H1 (cell line): ENCODE measurements around the gene ATG5. TPM values are rescaled to one million over a fixed set of nuclear protein-coding genes. Genes with fewer than 3 reads are reported as not detected.

ENCODE experiments used
- CTCF ChIA-PET: fragments of 300-600 bp; sonication (Branson Sonifier 250); formaldehyde crosslinking; loops from one replicate; lab custom pipeline; 2021; ENCODE audit not compliant: partially characterized antibody; lab: Charles Lee
- POLR2A ChIA-PET: fragments of 300-600 bp; sonication (Branson Sonifier 250); formaldehyde crosslinking; loops from one replicate; lab custom pipeline; 2021; ENCODE audit warnings: inconsistent platforms; ENCODE audit not compliant: partially characterized antibody; lab: Charles Lee
- DNase-seq, 2 experiments: peaks; one replicate each; pipeline versions ENCODE4 v3.0.0 to v3.0.0-alpha.2; 2010 to 2022; ENCODE audit warnings: low spot score in 2 of 2, low read depth in 1 of 2, mixed read lengths in 1 of 2
- FAIRE-seq: peaks from 2 replicates; lab custom pipeline; 2011; peaks lifted over from hg19 to GRCh38; lab: Jason Lieb, UNC
- H2AFZ ChIP-seq: 2 replicates; pipeline ENCODE4 v1.8.1; 2012; ENCODE audit warnings: low read length, inconsistent platforms
- H2AK5ac ChIP-seq: 2 replicates; pipeline ENCODE4 v1.6.1; 2013; ENCODE audit warnings: low read depth, low read length
- H2BK120ac ChIP-seq: replicated peaks from 2 replicates; pipeline ENCODE3; 2013; ENCODE audit warnings: low read depth, low read length, inconsistent platforms
- H2BK12ac ChIP-seq: 2 replicates; pipeline ENCODE4 v1.6.1; 2013; ENCODE audit warnings: low read depth, low read length
- H2BK15ac ChIP-seq: 2 replicates; pipeline ENCODE4 v1.6.1; 2013; ENCODE audit warnings: low read length
- H2BK20ac ChIP-seq: 2 replicates; pipeline ENCODE4 v1.6.1; 2013; ENCODE audit warnings: low read length
- H2BK5ac ChIP-seq: 2 replicates; pipeline ENCODE4 v1.6.1; 2013; ENCODE audit warnings: low read depth, low read length
- H3K14ac ChIP-seq: 2 replicates; pipeline ENCODE4 v1.6.1; 2013; ENCODE audit warnings: inconsistent platforms; ENCODE audit not compliant: insufficient read length
- H3K18ac ChIP-seq: 2 replicates; pipeline ENCODE4 v1.6.1; 2013; ENCODE audit warnings: low read length; ENCODE audit errors: extremely low read depth
- H3K23ac ChIP-seq: 2 replicates; pipeline ENCODE4 v1.6.1; 2013; ENCODE audit warnings: inconsistent platforms; ENCODE audit not compliant: insufficient read length
- H3K23me2 ChIP-seq: 2 replicates; pipeline ENCODE4 v1.6.1; 2013; ENCODE audit warnings: low read depth, low read length
- H3K27ac ChIP-seq: 2 replicates; pipeline ENCODE4 v1.6.1; 2011; ENCODE audit warnings: low read depth, low read length, inconsistent platforms
- H3K27me3 ChIP-seq, 4 experiments: replicated peaks in 1 of 4; 1 replicate in 1 of 4; 2 replicates in 3 of 4; pipeline versions ENCODE4 v1.6.1 to v1.8.1; 2011 to 2013; ENCODE audit warnings: low read length in 3 of 4, mild to moderate bottlenecking in 3 of 4, inconsistent platforms in 2 of 4, mixed read lengths in 2 of 4, moderate library complexity in 1 of 4; ENCODE audit not compliant: control insufficient read depth in 3 of 4, insufficient read depth in 3 of 4; ENCODE audit errors: extremely low read depth in 1 of 4
- H3K36me3 ChIP-seq, 4 experiments: 2 replicates each; pipeline versions ENCODE4 v1.6.1 to v1.8.1; 2011 to 2013; ENCODE audit warnings: mild to moderate bottlenecking in 4 of 4, low read length in 3 of 4, moderate library complexity in 2 of 4, control low read depth in 1 of 4, inconsistent platforms in 1 of 4; ENCODE audit not compliant: insufficient read depth in 4 of 4, control insufficient read depth in 2 of 4
- H3K4ac ChIP-seq: replicated peaks from 2 replicates; pipeline ENCODE3; 2013; ENCODE audit warnings: low read length, low read depth, mixed read lengths, inconsistent platforms; ENCODE audit not compliant: insufficient read length
- H3K4me1 ChIP-seq, 4 experiments: replicated peaks in 1 of 4; 1 replicate in 1 of 4; 2 replicates in 3 of 4; pipeline versions ENCODE4 v1.6.1 to v1.8.1; 2011 to 2013; ENCODE audit warnings: low read length in 3 of 4, inconsistent platforms in 2 of 4, mixed read lengths in 1 of 4; ENCODE audit not compliant: insufficient read depth in 4 of 4, control insufficient read depth in 3 of 4
- H3K4me2 ChIP-seq, 2 experiments: 2 replicates each; pipeline versions ENCODE4 v1.6.1 to v1.8.1; 2011 to 2013; ENCODE audit warnings: low read depth in 2 of 2, low read length in 2 of 2, control low read depth in 1 of 2, inconsistent platforms in 1 of 2, mild to moderate bottlenecking in 1 of 2; ENCODE audit not compliant: insufficient read depth in 1 of 2
- H3K4me3 ChIP-seq, 4 experiments: fragments of 200-600, 300-600 bp in 1 of 4; sonication (generic), shearing (Covaris generic), sonication (Bioruptor Twin) in 1 of 4; 2 replicates each; pipeline versions ENCODE4 v1.5.1 to v1.8.1; 2011 to 2016; ENCODE audit warnings: low read length in 4 of 4, low read depth in 3 of 4, control low read depth in 2 of 4, inconsistent platforms in 2 of 4, mild to moderate bottlenecking in 2 of 4, mixed read lengths in 1 of 4, moderate library complexity in 1 of 4; ENCODE audit not compliant: insufficient read depth in 2 of 4; ENCODE audit errors: extremely low read depth in 1 of 4
- H3K56ac ChIP-seq: replicated peaks from 2 replicates; pipeline ENCODE3; 2013; ENCODE audit warnings: low read depth, mild to moderate bottlenecking, mixed read lengths, low read length, inconsistent platforms; ENCODE audit not compliant: insufficient read length
- H3K79me1 ChIP-seq: 2 replicates; pipeline ENCODE4 v1.6.1; 2013; ENCODE audit warnings: low read depth, low read length, control low read depth
- H3K79me2 ChIP-seq, 2 experiments: 2 replicates each; pipeline versions ENCODE4 v1.6.1 to v1.8.1; 2012 to 2013; ENCODE audit warnings: low read length in 2 of 2, mild to moderate bottlenecking in 2 of 2, inconsistent platforms in 1 of 2; ENCODE audit not compliant: insufficient read depth in 2 of 2, control insufficient read depth in 1 of 2
- H3K9ac ChIP-seq, 4 experiments: replicated peaks in 1 of 4; 1 replicate in 1 of 4; 2 replicates in 3 of 4; pipeline versions ENCODE4 v1.6.1 to v1.8.1; 2011 to 2013; ENCODE audit warnings: low read depth in 3 of 4, low read length in 3 of 4, control low read depth in 2 of 4, mild to moderate bottlenecking in 2 of 4, moderate library complexity in 2 of 4, inconsistent platforms in 1 of 4; ENCODE audit errors: extremely low read depth in 1 of 4
- H3K9me3 ChIP-seq, 2 experiments: 2 replicates each; pipeline versions ENCODE4 v1.6.1 to v1.8.1; 2012 to 2013; ENCODE audit warnings: mild to moderate bottlenecking in 2 of 2, moderate library complexity in 2 of 2, control low read depth in 1 of 2, inconsistent platforms in 1 of 2, low read depth in 1 of 2, low read length in 1 of 2, mixed read lengths in 1 of 2; ENCODE audit not compliant: insufficient read depth in 2 of 2
- H4K20me1 ChIP-seq, 2 experiments: replicated peaks in 1 of 2; 2 replicates each; pipeline versions ENCODE3 to v1.8.1; 2011 to 2013; ENCODE audit warnings: inconsistent platforms in 2 of 2, low read length in 2 of 2, mild to moderate bottlenecking in 1 of 2; ENCODE audit not compliant: insufficient read depth in 2 of 2, control insufficient read depth in 1 of 2
- H4K5ac ChIP-seq: 2 replicates; pipeline ENCODE4 v1.6.1; 2013; ENCODE audit warnings: low read length, low read depth, mixed read lengths, inconsistent platforms; ENCODE audit not compliant: insufficient read length
- H4K8ac ChIP-seq: 2 replicates; pipeline ENCODE4 v1.8.0; 2013; ENCODE audit warnings: mild to moderate bottlenecking, moderate library complexity, low read length, inconsistent platforms; ENCODE audit not compliant: insufficient read depth; ENCODE audit errors: extremely low read depth
- H4K91ac ChIP-seq: replicated peaks from 2 replicates; pipeline ENCODE3; 2013; ENCODE audit warnings: low read length, mixed read lengths, inconsistent platforms; ENCODE audit not compliant: insufficient read length
- CEBPB ChIP-seq: IDR thresholded peaks from 2 replicates; pipeline ENCODE4 v1.6.1; 2012; ENCODE audit warnings: low read depth, low read length
- CTCF ChIP-seq, 3 experiments: IDR thresholded peaks; 1 replicate in 2 of 3; 2 replicates in 1 of 3; pipeline versions ENCODE4 v1.5.1 to v1.6.1; 2011; ENCODE audit warnings: low read length in 3 of 3, mild to moderate bottlenecking in 3 of 3, inconsistent platforms in 2 of 3, low read depth in 1 of 3, moderate library complexity in 1 of 3; ENCODE audit not compliant: insufficient read depth in 1 of 3; ENCODE audit errors: control extremely low read depth in 1 of 3
- E2F6 ChIP-seq: IDR thresholded peaks from 2 replicates; pipeline ENCODE4 v1.6.1; 2012; ENCODE audit warnings: inconsistent platforms
- NRF1 ChIP-seq: IDR thresholded peaks from 2 replicates; pipeline ENCODE4 v1.6.1; 2011; ENCODE audit warnings: mild to moderate bottlenecking, low read depth, low read length, improper control_type of control experiment
- RAD21 ChIP-seq, 2 experiments: IDR thresholded peaks in 1 of 2; conservative IDR thresholded peaks in 1 of 2; 2 replicates each; pipeline ENCODE4 v1.6.1; 2011; ENCODE audit warnings: low read depth in 2 of 2, low read length in 2 of 2, improper control_type of control experiment in 1 of 2, inconsistent platforms in 1 of 2, mild to moderate bottlenecking in 1 of 2, moderate library complexity in 1 of 2
- ZNF274 ChIP-seq: IDR thresholded peaks from 2 replicates; pipeline ENCODE4 v1.7.0; 2012; ENCODE audit warnings: low read length, borderline replicate concordance; ENCODE audit errors: extremely low read depth
- WGBS, 2 experiments: shearing (Covaris generic) in 1 of 2; methylation state at CpG; one replicate each; pipeline versions ENCODE4 v1.1.6 to v1.1.7; 2013 to 2015; ENCODE audit warnings: low lambda C conversion rate in 2 of 2, mixed read lengths in 2 of 2, inconsistent platforms in 1 of 2, low coverage in 1 of 2, missing lambda C conversion rate in 1 of 2; ENCODE audit not compliant: insufficient replicate concordance in 2 of 2, insufficient coverage in 1 of 2, insufficient read length in 1 of 2; ENCODE audit errors: extremely low coverage in 1 of 2, missing lambda C conversion rate in 1 of 2; 5-methylcytosine and 5-hydroxymethylcytosine counted together
- polyA plus RNA-seq, 7 experiments: library from polyadenylated mRNA; depleted of rRNA in 3 of 7; stranded (reverse) in 5 of 7; unstranded in 2 of 7; fragments of >200 nt in 5 of 7; fragments of 200-250 nt in 2 of 7; gene quantifications; 1 replicate in 5 of 7; 2 replicates in 1 of 7; 4 replicates in 1 of 7; pipeline versions ENCODE4 v1.2.1 to v1.2.3, GENCODE V29; 2011 to 2013; ENCODE audit warnings: missing spikeins in 2 of 7, mixed read lengths in 2 of 7
- total RNA-seq: library from RNA; stranded (reverse); fragmentation: NEBNext Ultra II Directional; extraction: Animal tissue kit (Norgen Biotek cat#: 25700); gene quantifications from 2 replicates; pipeline ENCODE4 v1.2.1, GENCODE V29; 2021

The ATG5 gene
- total and polyA plus RNA-seq, 2 of the 8 experiments (the other 6 are each of a cell fraction or from before 2014, with no cell fraction given), result 18.2 to 39.0 TPM

GRCh38 chr6:106170030-106170791 is 155.3 kb downstream of the ATG5 start:
- Histone ChIP-seq H4K8ac (no peak overlapping the region), H3K23ac (no peak overlapping the region), H2BK12ac (no peak overlapping the region), H3K36me3 (no peaks in the 10 kb centered on the region), H3K4me3 (no peak overlapping the region), H2BK15ac (no peak overlapping the region; the same call in 1 of the 2 replicates), H4K91ac (no peak overlapping the region), H3K9me3 (no peaks in the 10 kb centered on the region), H3K23me2 (no peaks in the 10 kb centered on the region), H2AK5ac (no peak overlapping the region), H2AFZ (no peak overlapping the region), H2BK120ac (no peak overlapping the region), H3K18ac (no peak overlapping the region), H3K9ac (no peak overlapping the region), H3K56ac (no peak overlapping the region), H3K4ac (no peak overlapping the region), H3K14ac (no peak overlapping the region), H3K4me1 (peaks cover 0 to 7% (median 0%) of the 10 kb centered on the region in 4 experiments; a peak in 2 of 7 replicates), H3K79me1 (no peaks in the 10 kb centered on the region), H3K4me2 (no peak overlapping the region), H2BK5ac (no peak overlapping the region), H3K27me3 (no peaks in the 10 kb centered on the region; a peak in 1 of 7 replicates), H2BK20ac (no peak overlapping the region), H3K79me2 (no peaks in the 10 kb centered on the region), H4K20me1 (no peaks in the 10 kb centered on the region), H4K5ac (no peak overlapping the region), H3K27ac (no peak overlapping the region)
- ChIA-PET POLR2A (no interaction called here), CTCF (interaction anchor here (0.7 to 2.4 kb wide), 11 partner anchors 9 to 880 kb away, joined by 3 to 11 read pairs (median 3); no protein-coding TSS in a partner anchor)
- DNase-seq (no peak), FAIRE-seq (no peak)
- 90% methylated on average over 5 of the region's 5 CpGs; no CpG with 5 or more reads in 1 of the 2 experiments for WGBS, 2 experiments
- TF ChIP-seq RAD21 (IDR thresholded peaks at IDR 0.05 in 1 of 2, conservative IDR thresholded peaks at IDR 0.05 in 1 of 2; ENCODE audit: low read depth in 2 of 2, low read length in 2 of 2) (peak in 1 of 2 experiments; percentile 41; a peak in 2 of 4 replicates), ZNF274 (no peak), E2F6 (no peak), CEBPB (no peak), CTCF (IDR thresholded peaks at IDR 0.05; ENCODE audit: control extremely low read depth in 1 of 3, insufficient read depth in 1 of 3, low read depth in 1 of 3, low read length in 3 of 3) (peak in 1 of 3 experiments; percentile 2; a peak in 1 of 4 replicates), NRF1 (no peak)
